ENCODE results near the gene FADS2. TPM values are rescaled to one million over a fixed set of nuclear protein-coding genes. Genes with fewer than 3 reads are reported as not detected.

FADS2 gene
- total and polyA plus RNA-seq, 2 of the 13 experiments (the other 11 are each of a cell fraction or from before 2014, with no cell fraction given) = 90.1 to 124 TPM

DNA sequence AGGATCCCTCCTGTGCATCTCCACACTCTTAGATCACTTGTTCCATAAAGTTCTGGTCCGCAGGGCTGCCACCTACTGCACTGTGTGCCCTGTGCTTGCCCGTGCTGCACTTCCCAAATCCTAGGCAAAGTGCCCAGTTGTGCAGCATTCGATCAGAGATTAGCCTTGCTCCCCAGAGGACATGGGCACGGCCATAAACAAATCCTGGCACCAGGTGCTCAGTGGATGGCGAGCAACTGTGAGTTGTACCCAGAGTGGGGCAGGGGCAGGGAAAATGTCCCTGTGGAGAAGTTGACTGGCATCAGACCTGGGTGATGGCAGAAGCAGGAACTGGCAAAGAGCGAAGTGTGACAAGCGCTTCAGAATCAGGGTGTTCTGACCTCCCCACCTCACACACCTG, 4.7 kb downstream of the FADS2 start:
- 90% methylated on average over 7 of the region's 7 CpGs for WGBS (ENCODE audit: low lambda C conversion rate)
- H4K20me1 ChIP-seq (ENCODE audit: insufficient read depth, low read length) = no peaks in the 10 kb centered on the region
- CTCF ChIA-PET (ENCODE audit: low intra/inter-chr PET ratio, low total read pairs) = no interaction called here
- BruUV-seq (replicated peaks) = no TSS peak
- peaks cover 33% of the 10 kb centered on the region for H3K79me2 ChIP-seq (ENCODE audit: insufficient read depth, low read length)
- no peaks in the 10 kb centered on the region for H3K9me3 ChIP-seq (ENCODE audit: low read length)
- H3K9ac ChIP-seq (ENCODE audit: insufficient read depth, low read depth, low read length) = no peak overlapping the region
- H2AFZ ChIP-seq (ENCODE audit: low read length) = no peak overlapping the region
- no peak overlapping the region for H3K4me3 ChIP-seq (replicated peaks in 1 of 3; ENCODE audit: insufficient read depth in 1 of 3, low read depth in 2 of 3, low read length in 3 of 3)
- in situ Hi-C loops (cut with HindIII; ENCODE audit: extremely low pct_ligation_motif_present, low pct_unique_long_range_greater_than_20kb) (no loop called here), intact Hi-C loops (cut with micrococcal nuclease; ENCODE audit: unreplicated experiment) (loop anchor here (1.0 kb wide), 1 partner anchor 34 kb away; no protein-coding TSS in a partner anchor)
- DNase-seq (ENCODE audit: low spot score) = no peak
- H3K4me2 ChIP-seq (ENCODE audit: low read depth, low read length) = no peak overlapping the region
- no peak overlapping the region for H3K27ac ChIP-seq (ENCODE audit: extremely low read length, insufficient read depth, low read length)
- H3K36me3 ChIP-seq (replicated peaks in 1 of 2; ENCODE audit: control insufficient read depth in 1 of 2, insufficient read depth in 2 of 2, low read length in 2 of 2) = no peaks in the 10 kb centered on the region
- no peaks in the 10 kb centered on the region for H3K27me3 ChIP-seq (ENCODE audit: control insufficient read depth in 1 of 2, insufficient read depth in 2 of 2, low read length in 2 of 2)
- POLR2A ChIA-PET = no interaction called here
- peaks cover 29% of the 10 kb centered on the region for H3K4me1 ChIP-seq (ENCODE audit: insufficient read depth, low read length)
- FAIRE-seq = no peak
- no peak for ATAC-seq
- no peak for TF ChIP-seq TCF12 (IDR thresholded peaks at IDR 0.05)
- no peak for TF ChIP-seq TCF12 (CRISPR knock-in tag; IDR thresholded peaks at IDR 0.05)
- no peak for TF ChIP-seq ZNF772 (CRISPR knock-in tag; IDR thresholded peaks at IDR 0.05)
- no peak for TF ChIP-seq ZSCAN31 (CRISPR knock-in tag; IDR thresholded peaks at IDR 0.05; ENCODE audit: low read depth)
- no peak for TF ChIP-seq TSC22D2 (CRISPR knock-in tag; IDR thresholded peaks at IDR 0.05; ENCODE audit: borderline replicate concordance)
- no peak for TF ChIP-seq MTF2 (CRISPR knock-in tag; IDR thresholded peaks at IDR 0.05; ENCODE audit: borderline replicate concordance)
- TF ChIP-seq ZNF142 (CRISPR knock-in tag; IDR thresholded peaks at IDR 0.05) = no peak
- no peak for TF ChIP-seq LBX2 (CRISPR knock-in tag; IDR thresholded peaks at IDR 0.05; ENCODE audit: borderline replicate concordance)
- no peak for TF ChIP-seq NR2C2 (CRISPR knock-in tag; IDR thresholded peaks at IDR 0.05; ENCODE audit: borderline replicate concordance)
- no peak for TF ChIP-seq ZNF768 (CRISPR knock-in tag; IDR thresholded peaks at IDR 0.05)
- no peak for TF ChIP-seq TOPORS (CRISPR knock-in tag; IDR thresholded peaks at IDR 0.05)
- TF ChIP-seq ZNF670 (CRISPR knock-in tag; IDR thresholded peaks at IDR 0.05; ENCODE audit: borderline replicate concordance) = no peak
- TF ChIP-seq ZNF33A (CRISPR knock-in tag; IDR thresholded peaks at IDR 0.05; ENCODE audit: borderline replicate concordance) = no peak
- TF ChIP-seq KLF9 (CRISPR knock-in tag; IDR thresholded peaks at IDR 0.05; ENCODE audit: low read depth) = no peak
- TF ChIP-seq ZNF589 (CRISPR knock-in tag; conservative IDR thresholded peaks at IDR 0.05) = no peak
- TF ChIP-seq ZNF546 (CRISPR knock-in tag; conservative IDR thresholded peaks at IDR 0.05) = no peak
- no peak for TF ChIP-seq REST (IDR thresholded peaks at IDR 0.05; ENCODE audit: borderline replicate concordance in 1 of 2, low read depth in 1 of 2, low read length in 2 of 2)

Data from HepG2 (cell line).